ENCODE results near the gene UPB1. TPM values are rescaled to one million over a fixed set of nuclear protein-coding genes. Genes with fewer than 3 reads are reported as not detected.

UPB1 gene
- total and polyA plus RNA-seq, 10 of the 15 experiments (the other 5 are each of a cell fraction or from before 2014, with no cell fraction given): 0.89 to 20.5 (median 3.1) TPM

- TF ChIP-seq, protein P1, sequence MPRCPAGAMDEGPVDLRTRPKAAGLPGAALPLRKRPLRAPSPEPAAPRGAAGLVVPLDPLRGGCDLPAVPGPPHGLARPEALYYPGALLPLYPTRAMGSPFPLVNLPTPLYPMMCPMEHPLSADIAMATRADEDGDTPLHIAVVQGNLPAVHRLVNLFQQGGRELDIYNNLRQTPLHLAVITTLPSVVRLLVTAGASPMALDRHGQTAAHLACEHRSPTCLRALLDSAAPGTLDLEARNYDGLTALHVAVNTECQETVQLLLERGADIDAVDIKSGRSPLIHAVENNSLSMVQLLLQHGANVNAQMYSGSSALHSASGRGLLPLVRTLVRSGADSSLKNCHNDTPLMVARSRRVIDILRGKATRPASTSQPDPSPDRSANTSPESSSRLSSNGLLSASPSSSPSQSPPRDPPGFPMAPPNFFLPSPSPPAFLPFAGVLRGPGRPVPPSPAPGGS (IDR thresholded peaks at IDR 0.05; ENCODE audit: borderline replicate concordance, insufficient read depth, low read depth, low read length, poor library complexity, severe bottlenecking): no peak
- TF ChIP-seq ZNF592 (IDR thresholded peaks at IDR 0.05) (no peak), HSF1 (IDR thresholded peaks at IDR 0.05; ENCODE audit: low read depth, low read length) (no peak), MYB (IDR thresholded peaks at IDR 0.05; ENCODE audit: borderline replicate concordance, low read depth, low read length) (no peak), NRF1 (conservative IDR thresholded peaks at IDR 0.05; ENCODE audit: low read depth, low read length) (peak; percentile 42), ZBTB4 (CRISPR knock-in tag; IDR thresholded peaks at IDR 0.05) (no peak), SMARCA5 (IDR thresholded peaks at IDR 0.05) (peak; percentile 57; the same call in 1 of the 2 replicates), RAD21 (IDR thresholded peaks at IDR 0.05; ENCODE audit: insufficient read depth, low read depth, low read length) (no peak), TCF7 (IDR thresholded peaks at IDR 0.05; ENCODE audit: borderline replicate concordance) (no peak), BMI1 (IDR thresholded peaks at IDR 0.05; ENCODE audit: borderline replicate concordance) (no peak)
- TF ChIP-seq, protein P2, sequence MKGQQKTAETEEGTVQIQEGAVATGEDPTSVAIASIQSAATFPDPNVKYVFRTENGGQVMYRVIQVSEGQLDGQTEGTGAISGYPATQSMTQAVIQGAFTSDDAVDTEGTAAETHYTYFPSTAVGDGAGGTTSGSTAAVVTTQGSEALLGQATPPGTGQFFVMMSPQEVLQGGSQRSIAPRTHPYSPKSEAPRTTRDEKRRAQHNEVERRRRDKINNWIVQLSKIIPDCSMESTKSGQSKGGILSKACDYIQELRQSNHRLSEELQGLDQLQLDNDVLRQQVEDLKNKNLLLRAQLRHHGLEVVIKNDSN (IDR thresholded peaks at IDR 0.05; ENCODE audit: borderline replicate concordance, extremely low read length, insufficient read depth, low read depth, low read length): no peak
- TF ChIP-seq, protein P3, sequence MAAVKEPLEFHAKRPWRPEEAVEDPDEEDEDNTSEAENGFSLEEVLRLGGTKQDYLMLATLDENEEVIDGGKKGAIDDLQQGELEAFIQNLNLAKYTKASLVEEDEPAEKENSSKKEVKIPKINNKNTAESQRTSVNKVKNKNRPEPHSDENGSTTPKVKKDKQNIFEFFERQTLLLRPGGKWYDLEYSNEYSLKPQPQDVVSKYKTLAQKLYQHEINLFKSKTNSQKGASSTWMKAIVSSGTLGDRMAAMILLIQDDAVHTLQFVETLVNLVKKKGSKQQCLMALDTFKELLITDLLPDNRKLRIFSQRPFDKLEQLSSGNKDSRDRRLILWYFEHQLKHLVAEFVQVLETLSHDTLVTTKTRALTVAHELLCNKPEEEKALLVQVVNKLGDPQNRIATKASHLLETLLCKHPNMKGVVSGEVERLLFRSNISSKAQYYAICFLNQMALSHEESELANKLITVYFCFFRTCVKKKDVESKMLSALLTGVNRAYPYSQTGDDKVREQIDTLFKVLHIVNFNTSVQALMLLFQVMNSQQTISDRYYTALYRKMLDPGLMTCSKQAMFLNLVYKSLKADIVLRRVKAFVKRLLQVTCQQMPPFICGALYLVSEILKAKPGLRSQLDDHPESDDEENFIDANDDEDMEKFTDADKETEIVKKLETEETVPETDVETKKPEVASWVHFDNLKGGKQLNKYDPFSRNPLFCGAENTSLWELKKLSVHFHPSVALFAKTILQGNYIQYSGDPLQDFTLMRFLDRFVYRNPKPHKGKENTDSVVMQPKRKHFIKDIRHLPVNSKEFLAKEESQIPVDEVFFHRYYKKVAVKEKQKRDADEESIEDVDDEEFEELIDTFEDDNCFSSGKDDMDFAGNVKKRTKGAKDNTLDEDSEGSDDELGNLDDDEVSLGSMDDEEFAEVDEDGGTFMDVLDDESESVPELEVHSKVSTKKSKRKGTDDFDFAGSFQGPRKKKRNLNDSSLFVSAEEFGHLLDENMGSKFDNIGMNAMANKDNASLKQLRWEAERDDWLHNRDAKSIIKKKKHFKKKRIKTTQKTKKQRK (IDR thresholded peaks at IDR 0.05; ENCODE audit: low read depth, low read length): no peak
Measured at GRCh38 chr22:24555165-24556039, 60.3 kb downstream of the UPB1 start, which contains the start of gene SNRPD3 (continued).

Measured in GM12878 (cell line).